Measurements from ENCODE around the gene LMO7.

DNA sequence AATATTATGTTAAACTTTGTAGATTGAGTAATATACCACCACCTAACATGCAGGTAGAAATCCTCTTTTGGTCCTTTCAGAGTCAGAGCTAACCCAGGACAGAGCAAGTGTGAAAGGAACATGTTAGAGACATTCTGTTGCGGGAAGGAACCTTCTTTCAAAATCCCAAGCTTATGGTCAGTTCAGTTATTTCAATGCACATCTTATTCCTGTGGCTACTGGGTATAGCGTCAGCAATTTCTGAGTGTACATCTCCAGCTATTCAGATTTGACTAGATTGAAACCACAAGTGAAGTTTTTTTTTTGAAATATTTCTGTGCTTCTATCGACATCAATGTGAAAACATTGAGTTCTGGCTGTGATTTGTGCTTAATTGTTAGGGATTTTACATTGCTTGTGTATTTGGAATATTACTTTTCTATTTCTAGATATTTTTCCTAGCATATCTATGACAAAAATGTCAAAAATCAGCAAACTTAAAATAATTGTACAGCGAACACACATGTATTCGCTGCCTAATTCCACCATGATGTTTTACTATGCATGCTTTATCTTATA lies 165.3 kb downstream of the LMO7 start:
- TF ChIP-seq POLR2A (IDR thresholded peaks at IDR 0.05), result no peak
- no peak for TF ChIP-seq EP300 (IDR thresholded peaks at IDR 0.05)

Measured in stomach (tissue), 4 donors.